Memory B cell (primary cell): ENCODE results near the gene PDHA2.
"Not testable (repeated sequence)": the region's sequence is repeated elsewhere in the genome, so short reads cannot be mapped to it uniquely, and the experiment has no call there.

Experiments used
- ATAC-seq: fragments of 150-1000 bp; cut with Tn5 transposase; 2 replicates; pipeline ENCODE4 v1.10.0; 2021; ENCODE audit warnings: low read depth, mild to moderate bottlenecking, moderate library complexity
- DNase-seq, 2 donors: peaks; one replicate each; pipeline ENCODE4 v3.0.0; 2022; ENCODE audit warnings: low spot score in 2 of 2
- H3K27ac Mint-ChIP-seq: one replicate; pipeline ENCODE4 v1.8.0; 2022; ENCODE audit warnings: mild to moderate bottlenecking, moderate library complexity, mixed read lengths
- H3K27me3 Mint-ChIP-seq: one replicate; pipeline ENCODE4 v1.8.0; 2022; ENCODE audit warnings: mixed read lengths
- H3K36me3 Mint-ChIP-seq: one replicate; pipeline ENCODE4 v1.8.0; 2022; ENCODE audit warnings: mild to moderate bottlenecking, mixed read lengths
- H3K4me1 Mint-ChIP-seq: one replicate; pipeline ENCODE4 v1.8.0; 2022; ENCODE audit warnings: mixed read lengths
- H3K4me3 Mint-ChIP-seq: one replicate; pipeline ENCODE4 v1.8.0; 2022; ENCODE audit warnings: mild to moderate bottlenecking, moderate library complexity, mixed read lengths
- H3K9me3 Mint-ChIP-seq: one replicate; pipeline ENCODE4 v1.8.0; 2022; ENCODE audit warnings: mixed read lengths

PDHA2 gene

GRCh38 chr4:95839891-95840290 is at the start of gene PDHA2:
PDHA2 (plus strand) TSS chr4:95840093; CDS start chr4:95840151, 58 bp downstream.
- Mint-ChIP-seq H3K4me1 (no peaks in the 10 kb centered on the region), H3K36me3 (no peaks in the 10 kb centered on the region), H3K4me3 (no peak within 1 kb of the TSS), H3K27ac (no peak within 1 kb of the TSS), H3K27me3 (no peaks in the 10 kb centered on the region), H3K9me3 (peaks cover 5% of the 10 kb centered on the region)
- DNase-seq: no peak
- no peak for ATAC-seq

- no peak for ATAC-seq
- H3K4me1 Mint-ChIP-seq: no peaks in the 10 kb centered on the region
- no peak for DNase-seq
- no peak overlapping the region for H3K4me3 Mint-ChIP-seq
- H3K27ac Mint-ChIP-seq: no peak overlapping the region
- peaks cover 2% of the 10 kb centered on the region for H3K9me3 Mint-ChIP-seq
- H3K36me3 Mint-ChIP-seq: no peaks in the 10 kb centered on the region
- H3K27me3 Mint-ChIP-seq: no peaks in the 10 kb centered on the region
These were observed 41.9 kb upstream of the PDHA2 start for GRCh38 chr4:95798003-95798402.

- H3K36me3 Mint-ChIP-seq: no peaks in the 10 kb centered on the region
- H3K9me3 Mint-ChIP-seq: peaks cover 2% of the 10 kb centered on the region
- H3K4me1 Mint-ChIP-seq: no peaks in the 10 kb centered on the region
- no peak overlapping the region for H3K4me3 Mint-ChIP-seq
- DNase-seq (no peak), ATAC-seq (no peak)
- H3K27me3 Mint-ChIP-seq: no peaks in the 10 kb centered on the region
- H3K27ac Mint-ChIP-seq: no peak overlapping the region
These were observed 41.2 kb upstream of the PDHA2 start for GRCh38 chr4:95798727-95799126.

- Mint-ChIP-seq H3K27me3 (no peaks in the 10 kb centered on the region), H3K9me3 (peaks cover 2% of the 10 kb centered on the region), H3K4me3 (no peak overlapping the region), H3K27ac (no peak overlapping the region), H3K36me3 (no peaks in the 10 kb centered on the region), H3K4me1 (no peaks in the 10 kb centered on the region)
- no peak for ATAC-seq
- no peak for DNase-seq
These were observed 18.0 kb upstream of the PDHA2 start for GRCh38 chr4:95821867-95822266.

- Mint-ChIP-seq H3K4me1 (no peaks in the 10 kb centered on the region), H3K36me3 (no peaks in the 10 kb centered on the region), H3K27me3 (no peaks in the 10 kb centered on the region), H3K27ac (no peak overlapping the region), H3K4me3 (no peak overlapping the region), H3K9me3 (peaks cover 2% of the 10 kb centered on the region)
- DNase-seq (no peak), ATAC-seq (no peak)
These were observed 14.3 kb upstream of the PDHA2 start for GRCh38 chr4:95825546-95825945.

- Mint-ChIP-seq H3K27me3 (no peaks in the 10 kb centered on the region), H3K36me3 (no peaks in the 10 kb centered on the region), H3K9me3 (peaks cover 5% of the 10 kb centered on the region)
These were observed 9.2 kb upstream of the PDHA2 start for GRCh38 chr4:95830651-95831050.

GRCh38 chr4:95831166-95831565 is 8.7 kb upstream of the PDHA2 start:
- no peaks in the 10 kb centered on the region for H3K27me3 Mint-ChIP-seq
- no peaks in the 10 kb centered on the region for H3K4me1 Mint-ChIP-seq
- DNase-seq (no peak), ATAC-seq (no peak)
- no peaks in the 10 kb centered on the region for H3K36me3 Mint-ChIP-seq
- H3K9me3 Mint-ChIP-seq: peaks cover 5% of the 10 kb centered on the region
- no peak overlapping the region for H3K4me3 Mint-ChIP-seq
- no peak overlapping the region for H3K27ac Mint-ChIP-seq

More at GRCh38 chr4:95830651-95831050, 9.2 kb upstream of the PDHA2 start:
- Mint-ChIP-seq H3K4me3 (no peak overlapping the region), H3K27ac (no peak overlapping the region), H3K4me1 (no peaks in the 10 kb centered on the region)
- no peak for ATAC-seq
- no peak for DNase-seq

GRCh38 chr4:95833711-95834194 is 6.1 kb upstream of the PDHA2 start:
- Mint-ChIP-seq H3K9me3 (peaks cover 5% of the 10 kb centered on the region), H3K36me3 (no peaks in the 10 kb centered on the region), H3K4me1 (no peaks in the 10 kb centered on the region), H3K27ac (no peak overlapping the region), H3K4me3 (no peak overlapping the region), H3K27me3 (no peaks in the 10 kb centered on the region)
- DNase-seq (no peak), ATAC-seq (no peak)

- Mint-ChIP-seq H3K27ac (no peak overlapping the region), H3K4me1 (no peaks in the 10 kb centered on the region)
- DNase-seq: no peak
These were observed 4.2 kb upstream of the PDHA2 start for GRCh38 chr4:95835672-95836071.

GRCh38 chr4:95838192-95838591 is 1.7 kb upstream of the PDHA2 start:
- H3K36me3 Mint-ChIP-seq: no peaks in the 10 kb centered on the region
- H3K4me1 Mint-ChIP-seq: no peaks in the 10 kb centered on the region
- peaks cover 8% of the 10 kb centered on the region for H3K9me3 Mint-ChIP-seq
- no peak overlapping the region for H3K27ac Mint-ChIP-seq
- H3K4me3 Mint-ChIP-seq: no peak overlapping the region
- DNase-seq (no peak), ATAC-seq (no peak)
- no peaks in the 10 kb centered on the region for H3K27me3 Mint-ChIP-seq

More at GRCh38 chr4:95835672-95836071, 4.2 kb upstream of the PDHA2 start:
- ATAC-seq: no peak
- Mint-ChIP-seq H3K27me3 (no peaks in the 10 kb centered on the region), H3K9me3 (peaks cover 5% of the 10 kb centered on the region), H3K4me3 (no peak overlapping the region), H3K36me3 (no peaks in the 10 kb centered on the region)

GRCh38 chr4:95847908-95848460 is 8.1 kb downstream of the PDHA2 start:
- H3K36me3 Mint-ChIP-seq: no peaks in the 10 kb centered on the region
- ATAC-seq: no peak
- no peak overlapping the region for H3K27ac Mint-ChIP-seq
- no peaks in the 10 kb centered on the region for H3K9me3 Mint-ChIP-seq
- no peak for DNase-seq
- H3K27me3 Mint-ChIP-seq: no peaks in the 10 kb centered on the region
- H3K4me3 Mint-ChIP-seq: no peak overlapping the region
- no peaks in the 10 kb centered on the region for H3K4me1 Mint-ChIP-seq

GRCh38 chr4:95850161-95850560 is 10.3 kb downstream of the PDHA2 start:
- no peaks in the 10 kb centered on the region for H3K4me1 Mint-ChIP-seq
- no peaks in the 10 kb centered on the region for H3K36me3 Mint-ChIP-seq
- H3K9me3 Mint-ChIP-seq: peaks cover 3% of the 10 kb centered on the region
- no peaks in the 10 kb centered on the region for H3K27me3 Mint-ChIP-seq
- no peak overlapping the region for H3K4me3 Mint-ChIP-seq
- no peak overlapping the region for H3K27ac Mint-ChIP-seq
- DNase-seq: no peak
- no peak for ATAC-seq

GRCh38 chr4:95857761-95858160 is 17.9 kb downstream of the PDHA2 start:
- Mint-ChIP-seq H3K4me3 (no peak overlapping the region), H3K27ac (no peak overlapping the region), H3K4me1 (no peaks in the 10 kb centered on the region), H3K36me3 (no peaks in the 10 kb centered on the region), H3K27me3 (no peaks in the 10 kb centered on the region), H3K9me3 (peaks cover 6% of the 10 kb centered on the region)
- ATAC-seq: no peak
- no peak for DNase-seq

- no peak overlapping the region for H3K27ac Mint-ChIP-seq
- ATAC-seq (no peak), DNase-seq (no peak)
- peaks cover 8% of the 10 kb centered on the region for H3K9me3 Mint-ChIP-seq
- H3K27me3 Mint-ChIP-seq: no peaks in the 10 kb centered on the region
- H3K4me3 Mint-ChIP-seq: no peak overlapping the region
- H3K4me1 Mint-ChIP-seq: no peaks in the 10 kb centered on the region
- H3K36me3 Mint-ChIP-seq: no peaks in the 10 kb centered on the region
These were observed 28.0 kb downstream of the PDHA2 start for GRCh38 chr4:95867919-95868318.

- not testable (repeated sequence) for H3K9me3 Mint-ChIP-seq, H3K4me1 Mint-ChIP-seq, H3K36me3 Mint-ChIP-seq, ATAC-seq, H3K27me3 Mint-ChIP-seq, H3K27ac Mint-ChIP-seq, DNase-seq, H3K4me3 Mint-ChIP-seq
These were observed 29.5 kb downstream of the PDHA2 start for GRCh38 chr4:95869414-95869813.
